GM15510 (cell line): ENCODE results near the gene NAT8L.

Experiments
- POLR2A ChIP-seq: IDR thresholded peaks from 3 replicates; pipeline ENCODE4 v1.6.1; 2011; ENCODE audit warnings: borderline replicate concordance; ENCODE audit not compliant: insufficient read length; ENCODE audit errors: extremely low read depth

The NAT8L gene

GRCh38 chr4:2069161-2069971 lies 10.2 kb downstream of the NAT8L start:
- TF ChIP-seq POLR2A, result no peak

- no peak for TF ChIP-seq POLR2A
Measured at GRCh38 chr4:2069986-2070385, 10.9 kb downstream of the NAT8L start.

- TF ChIP-seq POLR2A, result no peak
Measured at GRCh38 chr4:2070421-2071251, 11.5 kb downstream of the NAT8L start.

DNA sequence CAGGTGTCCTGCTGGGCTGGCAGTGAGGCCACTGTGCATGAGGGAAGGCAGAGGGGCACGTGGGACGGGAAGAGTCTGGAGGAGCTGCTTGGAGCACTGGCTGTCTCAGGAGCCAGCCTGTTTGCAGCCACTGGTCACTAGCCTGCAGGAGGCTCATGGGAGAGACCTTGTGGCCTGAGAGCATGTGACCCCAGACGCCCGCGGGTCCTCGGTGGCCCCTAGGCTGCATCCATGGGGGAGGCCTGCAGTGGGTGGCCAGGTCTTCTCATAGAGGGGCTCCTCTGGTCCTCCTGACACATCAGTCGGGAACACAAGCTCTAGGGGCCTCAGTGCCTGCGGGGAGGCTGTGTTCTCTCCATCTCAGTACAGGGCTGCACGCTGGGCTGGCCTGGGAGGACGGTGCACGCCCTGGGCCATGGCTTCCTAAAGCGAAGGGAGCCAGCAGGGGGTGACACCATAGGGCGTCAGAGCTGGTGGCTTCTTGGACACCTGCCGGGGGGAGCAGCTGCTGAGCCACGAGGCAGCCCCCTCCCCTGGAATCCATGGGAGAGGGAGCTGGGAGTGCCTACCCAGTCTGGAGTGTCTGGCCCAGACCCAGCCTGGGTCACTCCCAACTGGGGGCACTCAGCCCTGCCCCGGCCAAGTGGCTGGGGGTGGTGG lies 12.3 kb downstream of the NAT8L start:
- TF ChIP-seq POLR2A, result no peak

- no peak for TF ChIP-seq POLR2A
Measured at GRCh38 chr4:2071912-2072867, 13.1 kb downstream of the NAT8L start.

DNA sequence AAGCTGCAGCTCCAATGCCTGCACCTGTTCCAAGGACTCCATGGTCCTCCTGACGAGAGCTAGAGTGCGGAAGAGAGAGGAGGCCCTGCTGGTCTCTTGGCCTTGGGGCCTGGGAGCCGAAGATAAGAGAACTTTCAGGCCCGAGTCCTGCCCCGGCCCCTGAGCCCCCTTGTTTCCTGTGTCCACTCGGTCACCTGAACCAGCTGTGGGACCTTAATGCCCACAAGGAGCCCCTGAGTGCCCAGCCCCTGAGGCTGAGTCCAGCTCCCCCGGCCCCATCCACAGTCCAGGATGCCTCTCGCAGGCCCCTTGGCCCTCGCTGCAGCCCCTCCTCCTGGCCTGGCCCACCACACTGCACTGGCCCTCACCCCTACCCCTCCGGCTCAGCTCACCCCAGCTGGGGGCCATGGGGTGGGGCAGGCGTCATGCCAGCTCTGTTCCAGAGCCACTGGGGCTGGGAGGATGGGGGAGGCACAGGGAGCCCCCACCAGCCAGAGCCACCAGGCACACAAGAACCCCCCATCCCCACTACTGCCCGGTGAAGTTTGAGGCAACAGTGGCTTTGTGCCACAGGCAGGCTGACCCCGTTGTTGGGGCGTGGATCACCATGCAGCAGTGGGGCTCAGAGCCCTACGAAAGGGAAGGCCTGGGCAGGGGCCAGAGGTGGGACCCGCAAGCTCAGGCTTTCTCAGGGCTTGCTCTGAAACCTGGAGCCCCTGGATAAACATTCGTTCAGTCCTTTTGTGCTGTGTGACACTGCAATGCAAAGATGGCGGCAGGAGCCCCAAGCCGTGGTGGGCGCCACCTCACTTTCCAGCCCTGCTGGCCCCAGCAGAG lies 14.1 kb downstream of the NAT8L start:
- no peak for TF ChIP-seq POLR2A

DNA sequence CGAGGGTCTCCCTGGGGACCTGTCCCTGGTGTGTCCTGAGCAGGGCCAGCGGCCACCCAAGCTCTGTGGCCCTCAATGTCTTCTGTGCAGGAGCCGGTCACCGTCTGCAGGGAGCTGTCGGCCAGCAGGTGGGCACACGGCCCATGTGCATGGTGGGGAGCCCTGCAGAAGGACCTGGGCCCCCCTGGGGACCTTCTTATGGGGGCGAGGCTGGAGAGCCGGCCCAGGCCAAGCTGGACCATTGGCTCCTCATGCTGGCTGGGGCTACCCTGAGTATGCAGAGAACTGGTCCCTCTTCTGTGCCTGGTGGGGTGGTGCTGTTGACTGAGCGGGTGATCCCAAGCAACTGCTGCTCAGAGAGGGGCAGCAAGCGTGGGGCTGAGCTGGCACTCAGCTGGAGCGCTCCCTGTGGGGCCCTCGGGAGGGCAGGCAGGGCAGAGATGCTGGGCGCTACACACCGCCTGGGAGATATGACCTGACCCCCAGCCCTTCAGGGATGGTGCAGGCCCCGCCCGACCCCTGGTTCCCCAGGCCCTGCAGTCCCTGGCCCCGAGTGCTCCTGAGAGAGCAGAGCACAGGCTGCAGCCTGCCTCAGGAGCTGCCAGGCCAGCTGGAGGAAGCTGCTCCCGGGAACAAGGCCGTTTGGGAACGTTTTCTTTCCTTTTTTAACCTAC lies 14.8 kb downstream of the NAT8L start:
- no peak for TF ChIP-seq POLR2A

GRCh38 chr4:2074588-2074987 lies 15.5 kb downstream of the NAT8L start:
- no peak for TF ChIP-seq POLR2A

- TF ChIP-seq POLR2A, result no peak
Measured at GRCh38 chr4:2075171-2075986, 16.3 kb downstream of the NAT8L start.

DNA sequence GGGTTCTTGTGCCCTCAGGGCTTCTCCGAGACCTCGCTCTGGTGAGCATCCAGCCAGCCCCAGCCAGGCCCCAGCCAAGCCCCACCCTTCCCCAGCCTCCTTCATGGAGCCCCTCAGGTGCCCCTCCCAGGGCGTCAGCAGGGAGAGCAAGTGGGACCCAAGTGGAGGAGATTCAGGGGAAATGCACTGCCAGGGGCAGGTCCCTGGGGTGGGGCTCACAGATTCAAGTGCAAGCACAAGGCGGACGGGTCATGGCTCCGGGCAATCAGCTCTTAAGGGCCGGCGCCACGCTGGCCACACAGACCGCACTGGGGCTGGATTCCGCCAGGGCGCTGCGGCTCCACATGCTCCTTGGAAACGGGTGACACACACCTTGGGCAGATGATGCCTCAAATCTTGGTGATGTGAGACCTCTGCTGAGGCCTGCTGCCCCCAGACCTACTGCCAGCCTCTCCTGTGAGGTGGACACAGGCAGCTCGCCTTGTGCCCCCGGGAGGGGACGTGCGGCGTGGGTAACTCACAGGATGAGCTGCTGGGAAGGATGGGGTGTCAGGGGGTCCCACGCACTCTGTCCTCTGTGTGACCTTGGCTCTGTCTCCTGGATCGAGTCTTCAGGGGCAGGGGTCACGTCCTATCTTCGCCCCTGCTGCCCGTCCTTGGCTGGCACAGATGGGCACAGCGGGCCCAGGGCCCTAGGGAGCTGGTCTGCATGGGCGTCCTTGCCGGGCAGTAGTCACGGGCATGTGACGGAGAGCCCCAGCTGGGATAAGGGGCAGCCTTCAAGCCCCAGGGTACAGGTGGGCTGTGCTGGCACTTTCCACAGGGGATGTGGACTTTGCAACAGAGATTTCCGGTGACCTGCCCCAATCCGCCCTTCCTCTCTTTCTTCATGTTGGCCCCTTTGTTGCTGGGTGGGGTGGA lies 17.1 kb downstream of the NAT8L start:
- no peak for TF ChIP-seq POLR2A
